ENCODE results near the gene TJP1.

The TJP1 gene

GRCh38 chr15:29688506-29689286 lies 133.6 kb downstream of the TJP1 start:
- TF ChIP-seq CTCF (IDR thresholded peaks at IDR 0.05; ENCODE audit: low read depth, low read length, missing control alignments) = no peak
- DNase-seq (ENCODE audit: low read depth) = no peak
- no peak overlapping the region for H3K4me3 ChIP-seq (ENCODE audit: low read depth, low read length)

- no peak overlapping the region for H3K4me3 ChIP-seq (ENCODE audit: low read depth, low read length)
- DNase-seq (ENCODE audit: low read depth) = no peak
Observed at GRCh38 chr15:29687939-29688505, 134.2 kb downstream of the TJP1 start.

GRCh38 chr15:29687204-29687815 lies 135.0 kb downstream of the TJP1 start:
- no peak overlapping the region for H3K4me3 ChIP-seq (ENCODE audit: low read depth, low read length)
- no peak for TF ChIP-seq CTCF (IDR thresholded peaks at IDR 0.05; ENCODE audit: low read depth, low read length, missing control alignments)
- DNase-seq (ENCODE audit: low read depth) = no peak

More at GRCh38 chr15:29687939-29688505, 134.2 kb downstream of the TJP1 start:
- TF ChIP-seq CTCF (IDR thresholded peaks at IDR 0.05; ENCODE audit: low read depth, low read length, missing control alignments) = no peak

GRCh38 chr15:29686445-29687203 lies 135.6 kb downstream of the TJP1 start:
- DNase-seq (ENCODE audit: low read depth) = no peak
- no peak for TF ChIP-seq CTCF (IDR thresholded peaks at IDR 0.05; ENCODE audit: low read depth, low read length, missing control alignments)
- no peak overlapping the region for H3K4me3 ChIP-seq (ENCODE audit: low read depth, low read length)

- no peak for DNase-seq (ENCODE audit: low read depth)
- no peak overlapping the region for H3K4me3 ChIP-seq (ENCODE audit: low read depth, low read length)
- no peak for TF ChIP-seq CTCF (IDR thresholded peaks at IDR 0.05; ENCODE audit: low read depth, low read length, missing control alignments)
Observed at GRCh38 chr15:29686079-29686425, 136.2 kb downstream of the TJP1 start.

GRCh38 chr15:29685156-29686078 lies 136.9 kb downstream of the TJP1 start:
- no peak overlapping the region for H3K4me3 ChIP-seq (ENCODE audit: low read depth, low read length)
- TF ChIP-seq CTCF (IDR thresholded peaks at IDR 0.05; ENCODE audit: low read depth, low read length, missing control alignments) = no peak
- DNase-seq (ENCODE audit: low read depth) = no peak
